Thyroid gland (tissue), 4 donors: ENCODE measurements around the gene CITED1.

ENCODE experiments used
- POLR2A ChIP-seq, 2 donors: fragments of 450-650 bp; IDR thresholded peaks; one replicate each; pipeline ENCODE4 v1.6.1; 2017; ENCODE audit warnings: antibody characterized with exemption in 2 of 2, mild to moderate bottlenecking in 2 of 2, moderate library complexity in 1 of 2
- TF ChIP-seq, protein P1 (sequence below), 6 experiments: fragments of 200-600 bp in 3 of 6; fragments of 450-650 bp in 3 of 6; sonication (generic) in 3 of 6; IDR thresholded peaks; one replicate each; pipeline ENCODE4 v1.5.1; 2016 to 2019; ENCODE audit warnings: antibody characterized with exemption in 6 of 6, mild to moderate bottlenecking in 2 of 6, inconsistent platforms in 1 of 6, moderate library complexity in 1 of 6

DNA sequence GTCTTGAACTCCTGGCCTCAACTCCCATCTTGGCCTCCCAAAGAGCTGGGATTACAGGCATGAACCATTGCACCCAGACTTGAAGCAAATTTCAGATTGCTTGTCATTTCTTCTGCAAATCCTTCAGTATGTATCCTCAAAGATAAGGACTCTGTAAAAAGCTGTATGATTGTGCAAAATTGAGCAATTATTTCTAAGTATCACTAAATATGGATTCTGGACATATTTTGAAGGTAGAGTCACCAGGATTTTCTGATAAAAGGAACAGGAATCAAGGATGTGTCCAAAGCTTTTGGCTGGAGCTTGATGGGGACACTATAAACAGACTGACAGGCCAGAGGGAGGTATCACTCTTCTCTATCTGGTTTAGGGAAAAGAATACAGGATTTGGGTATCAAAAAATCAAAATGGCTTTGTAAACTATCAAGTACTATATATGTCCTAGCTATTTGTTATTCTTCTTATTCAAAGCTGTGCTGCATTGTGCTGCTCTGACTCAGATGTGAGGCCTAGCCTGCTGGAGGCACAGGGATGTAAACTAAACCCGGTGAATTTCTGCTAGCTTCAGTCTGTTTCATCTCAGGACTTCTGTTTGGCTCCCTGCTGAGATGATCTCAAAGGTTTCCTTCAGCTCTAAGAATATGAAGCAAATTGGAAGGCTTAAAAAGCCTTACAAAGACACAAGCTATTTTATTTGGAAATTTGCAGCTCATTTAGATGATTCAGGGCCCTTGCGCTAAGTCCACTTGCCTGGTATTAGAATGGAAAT lies 36.9 kb downstream of the CITED1 start:
- TF ChIP-seq, protein P1, sequence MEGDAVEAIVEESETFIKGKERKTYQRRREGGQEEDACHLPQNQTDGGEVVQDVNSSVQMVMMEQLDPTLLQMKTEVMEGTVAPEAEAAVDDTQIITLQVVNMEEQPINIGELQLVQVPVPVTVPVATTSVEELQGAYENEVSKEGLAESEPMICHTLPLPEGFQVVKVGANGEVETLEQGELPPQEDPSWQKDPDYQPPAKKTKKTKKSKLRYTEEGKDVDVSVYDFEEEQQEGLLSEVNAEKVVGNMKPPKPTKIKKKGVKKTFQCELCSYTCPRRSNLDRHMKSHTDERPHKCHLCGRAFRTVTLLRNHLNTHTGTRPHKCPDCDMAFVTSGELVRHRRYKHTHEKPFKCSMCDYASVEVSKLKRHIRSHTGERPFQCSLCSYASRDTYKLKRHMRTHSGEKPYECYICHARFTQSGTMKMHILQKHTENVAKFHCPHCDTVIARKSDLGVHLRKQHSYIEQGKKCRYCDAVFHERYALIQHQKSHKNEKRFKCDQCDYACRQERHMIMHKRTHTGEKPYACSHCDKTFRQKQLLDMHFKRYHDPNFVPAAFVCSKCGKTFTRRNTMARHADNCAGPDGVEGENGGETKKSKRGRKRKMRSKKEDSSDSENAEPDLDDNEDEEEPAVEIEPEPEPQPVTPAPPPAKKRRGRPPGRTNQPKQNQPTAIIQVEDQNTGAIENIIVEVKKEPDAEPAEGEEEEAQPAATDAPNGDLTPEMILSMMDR (IDR thresholded peaks at IDR 0.05) = no peak
- no peak for TF ChIP-seq POLR2A (IDR thresholded peaks at IDR 0.05)
